ENCODE measurements around the gene BAIAP2L2.
A peak's percentile ranks its signal among the peaks of the same experiment; 100 is the strongest.
"Not testable (repeated sequence)": the region's sequence is repeated elsewhere in the genome, so short reads cannot be mapped to it uniquely, and the experiment has no call there.

Gene BAIAP2L2

DNA sequence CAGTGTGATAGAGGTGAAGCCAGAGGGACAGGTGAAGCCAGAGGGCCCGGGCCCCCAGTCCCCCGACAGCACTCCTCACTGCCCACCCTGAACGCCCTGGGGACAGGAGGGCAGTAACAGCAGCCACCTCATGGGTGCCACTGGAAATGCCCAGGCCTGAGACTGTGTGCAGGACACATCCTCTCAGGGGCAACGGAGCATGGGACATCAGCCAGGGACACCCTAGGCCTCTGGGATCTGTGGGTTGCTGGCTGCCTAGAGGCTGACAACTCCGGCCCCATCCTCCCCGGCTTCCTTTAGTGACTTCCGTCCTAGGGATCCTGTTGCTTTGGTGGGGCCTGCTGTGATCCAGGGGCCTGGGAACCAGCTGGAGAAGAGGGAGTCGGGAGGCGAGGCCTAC is 17.4 kb upstream of the BAIAP2L2 start:
- DNase-seq: no peak

DNA sequence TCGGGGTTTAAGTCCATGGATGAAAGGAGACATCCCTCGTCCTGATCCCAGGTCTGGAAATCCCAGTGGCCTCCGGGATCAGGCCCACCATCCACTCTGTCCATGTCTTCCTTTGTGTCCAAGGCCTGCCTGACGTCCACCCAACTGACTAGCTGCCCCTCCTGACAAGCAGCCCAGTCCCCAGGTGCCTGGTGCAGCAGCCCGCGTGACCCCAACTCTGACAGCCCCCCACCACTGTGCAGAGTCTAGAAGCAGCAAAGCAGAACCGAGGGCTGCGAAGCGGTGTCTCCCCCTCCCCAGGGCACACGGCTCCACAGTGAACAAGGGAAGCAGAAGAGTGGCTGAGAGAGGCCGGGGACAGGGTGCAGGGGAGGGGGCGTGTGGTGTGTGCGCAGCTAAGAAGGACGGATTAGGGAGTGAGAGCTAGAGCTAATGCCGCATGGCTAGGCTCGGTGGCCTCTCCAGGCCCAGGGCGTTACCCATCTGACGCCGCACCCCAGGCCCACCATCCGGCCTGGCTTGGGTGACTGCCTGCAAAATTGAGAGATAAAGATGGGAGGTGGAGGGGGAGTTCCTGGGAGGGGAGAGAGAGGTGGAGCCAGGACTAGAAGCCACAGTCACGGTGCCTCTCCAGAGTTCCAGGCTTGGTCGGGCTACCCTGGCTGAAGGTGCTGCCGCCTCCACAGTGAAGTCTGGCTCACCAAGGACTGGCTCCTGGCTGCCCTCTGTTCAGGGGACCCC is 16.6 kb upstream of the BAIAP2L2 start:
- DNase-seq: no peak

DNA sequence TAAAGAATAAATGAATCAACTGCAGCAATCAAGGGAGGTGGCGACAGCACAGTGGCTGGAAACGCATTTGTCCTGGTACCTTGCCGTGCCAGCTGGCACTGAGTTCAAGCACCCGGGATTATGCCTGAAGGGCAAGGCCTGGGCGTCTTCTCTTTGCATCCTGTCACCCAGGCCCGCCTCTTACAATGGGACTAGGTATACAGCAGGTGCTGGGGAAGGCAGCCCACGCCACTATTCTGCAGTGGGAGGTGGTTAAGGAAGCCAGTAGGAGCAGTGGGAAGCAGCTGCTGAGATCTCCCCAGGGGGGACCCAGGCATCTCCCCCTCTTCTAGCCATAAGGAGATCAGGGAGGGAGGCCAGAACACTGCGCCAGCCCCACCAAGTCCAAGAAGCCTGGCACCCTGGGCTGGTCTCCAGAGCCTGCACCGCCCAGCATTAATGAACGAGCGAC is 15.3 kb upstream of the BAIAP2L2 start:
- DNase-seq: no peak

DNA sequence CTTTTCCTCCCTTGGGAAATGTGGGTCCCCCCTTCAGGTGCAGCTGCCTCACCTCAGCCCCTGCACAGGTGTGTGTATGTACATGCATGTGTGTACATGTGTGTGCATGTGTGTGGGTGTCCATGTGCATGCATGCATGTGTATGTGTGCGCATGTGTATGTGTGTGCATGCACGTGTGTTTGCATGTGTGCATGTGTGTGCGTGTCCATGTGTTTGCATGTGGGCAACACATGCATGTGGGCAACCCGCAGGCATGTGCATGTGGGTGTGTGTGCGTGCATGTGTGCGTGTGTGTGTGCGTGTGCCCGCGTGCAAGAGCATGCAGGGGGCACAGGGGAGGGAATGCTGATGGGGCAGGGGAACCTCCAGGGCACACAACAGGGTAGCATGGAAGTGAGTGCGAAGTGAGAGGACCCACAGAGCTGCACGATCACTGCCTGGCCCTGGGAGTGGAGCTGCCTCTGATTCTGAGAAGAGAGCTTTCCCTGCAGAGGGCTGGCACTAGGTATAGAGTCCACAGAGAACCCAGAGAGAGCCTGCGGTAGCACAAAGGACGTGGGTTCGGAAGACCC is 14.6 kb upstream of the BAIAP2L2 start:
- no peak for DNase-seq

DNA sequence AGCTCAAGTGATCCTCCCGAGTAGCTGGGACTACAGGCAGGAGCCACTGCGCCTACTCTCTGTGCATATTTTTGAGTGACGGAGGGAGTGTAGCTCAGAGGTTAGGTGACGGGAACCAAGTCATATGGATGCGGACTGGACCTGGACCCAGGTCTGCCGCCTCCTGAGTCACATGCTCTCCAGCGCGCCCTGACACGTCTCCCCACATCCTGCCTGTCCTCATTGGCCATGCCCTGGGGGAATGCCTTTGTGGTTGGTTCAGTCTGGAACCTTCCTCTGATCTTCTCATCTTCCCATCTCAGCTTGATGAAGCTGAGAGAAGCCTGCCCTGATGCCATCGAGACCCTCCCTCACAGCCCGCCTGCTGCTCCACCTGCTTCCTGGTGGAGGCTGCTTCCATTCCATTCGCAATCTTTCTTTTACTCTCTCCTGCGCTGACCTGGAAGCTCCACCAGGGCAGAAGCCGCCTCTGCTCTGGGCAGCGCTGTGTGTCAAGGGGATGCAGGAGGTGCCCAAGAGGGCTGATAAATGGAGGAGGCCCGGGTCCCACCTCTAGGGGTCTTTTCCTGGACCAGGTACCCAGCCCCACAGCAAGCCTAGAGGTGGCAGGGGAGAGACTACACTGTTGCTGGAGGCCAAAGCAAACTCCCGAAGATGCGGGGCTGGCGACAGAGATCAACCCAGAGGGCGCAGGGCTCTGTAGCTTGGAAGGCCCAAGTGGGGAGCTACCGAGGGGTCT is 13.9 kb upstream of the BAIAP2L2 start:
- DNase-seq: no peak

DNA sequence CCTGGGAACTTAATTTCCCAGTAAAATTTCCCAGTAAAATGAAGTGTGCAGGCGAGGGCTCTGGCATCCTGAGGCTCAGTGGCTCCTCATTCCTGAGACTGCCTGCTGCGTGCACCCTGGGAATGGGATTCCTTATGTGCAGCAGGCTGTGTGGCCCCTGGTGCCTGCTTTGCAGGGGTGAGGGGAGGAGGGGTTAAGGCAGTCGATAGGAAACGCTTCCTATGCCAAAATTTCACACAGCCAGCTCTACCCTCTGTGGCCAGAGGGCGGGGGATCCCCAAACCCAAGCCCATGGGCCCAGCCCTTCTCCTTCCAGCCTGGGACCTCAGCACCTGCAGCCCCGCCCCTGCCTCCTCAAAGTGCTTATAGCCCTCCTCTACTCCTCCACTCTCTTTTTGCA is 12.1 kb upstream of the BAIAP2L2 start:
- DNase-seq: no peak

DNA sequence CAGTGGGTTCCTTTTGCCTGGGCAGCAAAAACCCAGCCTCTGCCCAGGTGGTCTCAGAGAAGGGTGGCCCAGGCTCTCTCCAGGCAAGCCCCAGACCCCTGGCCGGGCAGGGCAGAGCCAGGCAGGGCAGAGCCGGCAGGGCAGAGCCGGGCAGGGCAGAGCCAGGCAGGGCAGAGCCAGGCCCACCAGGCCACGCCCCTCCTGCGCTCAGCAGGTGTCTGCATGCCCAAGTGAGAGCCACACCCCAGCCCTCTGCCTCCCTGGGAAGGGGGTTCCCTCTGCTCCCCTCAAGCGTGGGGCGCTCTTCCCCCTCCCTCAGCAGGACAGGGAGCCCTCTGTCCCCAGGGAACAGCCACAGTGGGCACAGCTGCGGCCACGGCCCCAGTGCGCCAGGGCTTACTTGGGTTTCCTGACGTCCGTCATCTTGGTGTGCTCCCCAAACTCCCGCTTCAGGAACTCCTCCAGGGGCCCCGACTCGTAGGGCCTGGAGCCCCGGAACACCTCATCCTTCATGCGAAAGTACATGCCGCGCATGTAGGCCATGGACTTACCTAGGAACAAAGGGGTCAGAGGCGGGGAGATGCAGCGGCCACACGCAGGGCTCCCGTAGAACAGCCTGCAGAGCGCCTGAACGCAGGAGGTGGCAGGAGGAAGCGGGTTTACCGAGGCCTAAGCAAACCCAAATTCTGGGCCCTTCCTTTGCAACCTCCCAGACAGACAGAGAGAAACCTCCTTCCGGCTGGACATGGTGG is 10.1 kb upstream of the BAIAP2L2 start:
- DNase-seq: no peak

DNA sequence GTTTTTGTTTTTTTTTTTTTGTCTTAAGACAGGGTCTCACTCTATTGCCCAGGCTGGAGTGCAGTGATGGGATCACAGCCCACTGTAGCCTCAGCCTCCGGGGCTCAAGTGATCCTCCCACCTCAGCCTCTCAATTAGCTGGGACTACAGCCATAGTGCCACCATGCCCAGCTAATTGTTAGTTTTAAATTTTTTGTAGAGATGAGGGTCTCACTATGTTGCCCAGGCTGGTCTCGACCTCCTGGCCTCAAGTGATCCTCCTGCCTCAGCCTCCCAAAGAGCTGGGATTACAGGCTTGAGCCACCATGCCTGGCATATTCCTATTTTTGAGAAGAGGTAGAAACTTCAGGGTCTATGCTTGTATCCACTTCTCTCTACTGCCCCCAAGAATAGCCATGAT is 8.3 kb upstream of the BAIAP2L2 start:
- DNase-seq: not testable (repeated sequence)

DNA sequence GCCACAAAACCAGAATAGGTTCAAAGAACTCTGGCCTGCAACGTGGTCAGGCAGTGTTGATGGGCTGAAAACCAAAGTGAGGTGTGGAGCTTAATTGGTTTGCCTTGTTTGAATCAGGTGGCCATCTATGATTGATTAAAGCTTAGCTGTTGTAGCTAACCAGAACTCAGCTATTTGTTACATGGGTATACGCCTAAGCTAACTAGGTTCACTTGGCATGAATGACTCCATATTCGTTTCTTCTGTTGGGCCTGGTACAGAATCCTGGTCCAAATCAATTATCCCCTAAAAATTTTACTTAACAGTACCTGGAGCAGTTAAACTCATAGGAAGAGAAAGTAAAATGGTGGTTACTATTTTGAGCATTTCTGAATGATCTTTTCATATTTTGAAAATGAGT is 7.7 kb upstream of the BAIAP2L2 start:
- no peak for DNase-seq

DNA sequence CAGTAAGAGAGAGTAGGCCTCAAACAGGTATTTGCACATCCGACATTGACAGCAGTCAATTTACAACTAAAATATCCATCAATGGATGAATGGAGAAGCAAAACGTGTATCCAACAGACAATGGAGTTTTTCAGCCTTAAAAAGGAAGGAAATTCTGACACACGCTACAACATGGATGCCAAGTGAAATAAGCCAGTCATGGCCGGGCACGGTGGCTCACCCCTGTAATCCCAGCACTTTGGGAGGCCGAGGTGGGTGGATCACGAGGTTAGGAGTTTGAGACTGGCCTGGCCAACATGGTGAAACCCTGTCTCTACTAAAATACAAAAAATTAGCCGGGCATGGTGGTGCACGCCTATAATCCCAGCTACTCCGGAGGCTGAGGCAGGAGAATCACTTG is 7.1 kb upstream of the BAIAP2L2 start:
- not testable (repeated sequence) for DNase-seq

DNA sequence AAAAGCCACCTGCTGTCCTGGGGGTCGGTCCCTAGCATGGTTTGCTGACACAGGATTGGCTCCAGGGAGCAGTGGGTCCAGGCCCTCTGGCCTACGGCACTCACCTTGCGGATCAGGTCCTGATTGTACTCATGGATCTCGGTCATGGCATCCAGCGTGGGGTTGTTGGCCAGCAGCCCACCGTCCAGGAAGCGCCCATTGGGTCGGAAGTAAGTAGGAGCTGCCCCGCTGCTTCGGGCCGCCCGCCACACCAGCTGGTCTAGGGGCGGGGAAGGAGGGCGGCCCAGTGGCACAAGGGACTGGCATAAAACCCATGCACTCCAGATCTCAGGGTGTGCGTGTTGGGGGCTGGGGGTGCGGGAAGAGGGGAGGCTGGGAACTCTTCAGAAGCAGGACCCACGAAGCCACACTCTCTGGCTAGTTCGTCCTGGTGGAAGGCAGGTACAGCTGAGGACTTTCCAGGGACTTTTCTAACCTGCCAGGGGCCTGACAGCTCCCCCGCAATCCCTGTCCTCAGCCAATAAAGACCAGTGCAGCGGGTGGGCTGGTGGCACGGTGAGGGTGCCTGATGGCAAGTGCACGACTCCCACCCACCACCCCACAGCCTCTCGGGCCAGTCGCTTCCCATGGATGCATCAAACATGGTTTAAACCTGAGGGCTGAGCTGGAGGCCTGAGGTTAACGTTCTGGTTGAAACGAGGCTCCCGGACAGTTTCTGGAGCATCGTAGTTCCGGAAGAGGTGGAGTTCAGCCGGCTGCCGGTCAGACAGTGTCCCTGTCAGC is 5.1 kb upstream of the BAIAP2L2 start:
- DNase-seq: no peak

DNA sequence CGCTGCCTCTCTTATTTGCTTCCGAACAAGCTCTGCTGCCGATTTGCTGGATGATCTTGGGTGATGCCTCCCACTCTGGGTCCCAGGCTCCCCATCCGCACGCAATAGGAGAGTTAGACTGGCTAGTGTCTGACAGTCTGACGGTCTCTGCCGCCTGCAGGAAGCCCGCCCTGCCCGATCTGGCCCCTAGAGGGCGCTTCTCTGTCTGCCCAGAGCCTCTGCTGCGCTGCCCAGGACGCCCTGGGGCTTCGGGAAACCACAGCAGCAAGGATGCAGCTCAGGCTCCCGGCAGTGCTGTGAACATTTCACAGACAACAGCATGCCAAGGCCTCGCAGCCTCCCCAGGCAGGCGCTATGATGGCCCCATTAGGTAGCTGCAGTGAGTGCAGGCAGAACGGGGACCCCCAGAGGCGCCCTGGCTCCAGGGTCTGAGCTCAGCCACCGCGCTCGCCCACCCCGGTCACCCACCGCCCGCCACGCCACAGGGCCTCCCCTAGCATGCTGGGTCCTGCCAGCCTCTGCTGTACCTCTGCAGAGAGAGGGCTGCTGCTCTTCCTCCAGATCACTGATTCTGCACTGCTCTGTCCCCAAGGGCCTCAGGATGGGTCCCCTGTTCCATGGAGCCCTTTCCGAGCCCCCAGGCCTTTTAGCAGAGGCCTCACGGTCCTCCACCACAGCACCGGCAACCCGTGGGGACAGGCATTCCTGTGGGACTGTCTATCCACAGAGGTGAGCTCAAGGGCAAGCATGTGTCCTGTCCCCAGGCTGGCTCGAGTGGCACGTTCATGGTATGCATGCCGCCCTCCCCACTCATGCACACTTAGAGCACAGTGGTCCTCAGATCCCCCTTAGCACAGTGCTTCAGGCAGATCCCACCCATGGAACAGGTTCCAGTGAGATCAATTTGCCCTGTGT is 4.3 kb upstream of the BAIAP2L2 start:
- DNase-seq: peak; percentile 73

DNA sequence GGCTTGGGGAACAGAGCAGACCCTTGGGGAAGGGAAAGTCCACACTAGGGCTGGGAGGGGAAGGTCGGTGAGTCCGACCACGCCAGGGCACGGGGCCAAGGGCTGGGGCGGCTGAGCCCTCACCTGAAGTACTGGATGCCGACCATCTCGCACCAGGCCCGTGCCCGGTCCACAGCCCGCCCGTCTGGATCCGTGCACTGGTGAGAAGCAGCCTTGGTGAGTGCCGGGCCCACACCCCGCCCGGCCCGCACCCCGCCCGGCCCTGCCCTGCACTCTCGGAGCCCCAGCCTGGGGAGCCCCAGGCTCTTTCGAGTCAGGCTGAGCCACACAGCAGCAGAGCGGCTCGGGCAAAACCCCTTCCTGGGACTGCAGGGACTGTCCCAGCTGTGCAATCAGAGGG is 1.9 kb upstream of the BAIAP2L2 start:
- DNase-seq: no peak

DNA sequence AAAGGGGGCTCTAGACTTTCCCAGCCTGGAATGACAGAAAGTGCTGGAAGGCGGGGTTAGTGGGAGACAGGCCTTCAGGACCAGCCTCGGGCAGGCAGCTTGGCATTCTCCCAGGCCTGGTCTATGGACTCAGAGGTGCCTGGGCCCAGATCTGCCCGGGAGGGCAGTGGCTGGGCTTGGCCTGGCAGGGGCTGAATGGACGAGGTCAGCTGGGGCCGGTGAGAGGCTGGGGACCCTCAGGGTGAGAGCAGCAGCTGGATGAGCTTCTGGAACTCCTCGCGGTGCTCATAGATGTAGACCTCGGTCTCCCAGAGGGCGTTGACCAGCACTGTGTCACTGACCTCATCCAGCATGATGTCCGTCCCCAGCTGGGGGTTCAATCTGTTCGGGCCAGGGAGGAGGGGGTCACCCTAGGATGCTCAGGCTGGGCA is 1.5 kb upstream of the BAIAP2L2 start:
- no peak for DNase-seq

DNA sequence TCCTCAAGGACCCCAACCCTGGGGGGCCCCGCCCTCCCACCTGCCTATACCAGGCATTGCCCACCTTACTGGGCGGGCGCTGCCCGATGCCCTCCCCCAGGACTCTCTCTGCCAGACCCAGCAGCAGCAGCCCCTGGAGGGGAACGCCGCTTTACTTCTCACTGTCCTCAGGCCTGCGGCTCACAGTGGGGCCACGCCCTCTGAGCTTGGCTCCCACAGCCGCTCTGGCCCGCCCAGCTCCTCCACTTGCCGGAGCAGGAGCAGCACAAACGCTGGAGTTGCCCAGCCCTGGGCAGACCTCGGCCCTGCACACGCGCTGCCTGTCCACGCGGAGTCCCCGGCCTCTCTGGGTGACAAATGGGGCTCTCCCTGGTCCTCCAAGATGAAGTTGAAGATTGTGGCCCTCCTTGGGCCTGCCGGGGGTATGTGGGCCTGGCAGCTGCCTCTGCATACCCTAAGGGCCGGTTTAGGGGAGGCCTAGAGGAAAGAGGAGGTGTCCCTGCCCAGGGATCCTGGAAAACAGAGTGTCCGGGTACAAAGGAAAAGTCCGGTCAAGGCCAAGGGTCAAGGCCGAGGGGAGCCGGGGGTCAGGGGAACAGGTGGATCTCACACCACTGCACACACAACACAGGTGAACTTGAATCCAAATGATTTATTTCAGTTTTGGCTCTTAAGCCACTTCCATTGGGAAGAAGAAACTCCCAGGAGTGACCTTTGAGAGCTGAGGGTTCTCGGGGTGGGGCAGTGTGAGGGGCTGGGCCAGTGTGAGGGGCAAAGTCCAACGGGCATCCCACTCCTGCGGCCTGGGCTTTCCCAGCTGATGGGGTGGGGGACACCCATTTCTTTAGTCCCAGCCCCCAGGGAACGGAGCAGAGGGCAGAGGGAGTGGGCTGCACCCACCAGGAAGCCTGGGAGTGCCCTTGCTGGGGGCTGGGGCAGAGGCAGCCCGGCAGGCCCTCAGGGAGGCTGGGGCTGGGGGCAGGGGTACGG is 674 bp upstream of the BAIAP2L2 start:
- DNase-seq: no peak

DNA sequence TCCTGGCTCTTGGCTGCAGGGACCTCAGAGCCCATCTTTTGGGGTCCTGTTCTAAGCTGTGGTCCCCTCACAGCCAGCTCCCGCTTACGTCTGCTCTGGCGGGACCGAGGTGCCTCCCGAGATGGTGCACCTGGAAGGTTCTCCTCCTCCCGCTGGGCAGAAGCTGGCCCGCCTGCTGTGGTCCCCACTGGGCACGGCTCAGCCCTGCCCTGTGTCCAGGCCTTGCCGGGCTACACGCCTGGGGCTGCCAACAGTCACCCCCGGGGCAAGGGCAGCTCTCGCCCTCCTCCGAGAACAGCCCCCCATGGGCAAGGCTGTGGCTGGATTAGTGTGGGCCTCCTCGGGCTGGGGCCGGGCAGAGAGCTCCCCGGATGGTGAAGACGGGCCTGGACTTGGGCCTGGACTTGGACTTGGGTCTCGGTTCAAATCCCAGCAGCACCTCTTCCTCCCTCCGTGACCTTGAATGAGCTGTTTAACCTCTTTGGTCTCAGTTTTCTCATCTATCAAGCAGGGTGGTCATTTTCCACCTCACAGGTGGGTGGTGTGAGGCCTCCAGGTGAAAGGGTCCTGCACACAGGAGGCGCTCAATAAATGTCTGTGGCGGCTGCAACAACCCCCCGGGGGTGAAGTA is 998 bp downstream of the BAIAP2L2 start:
- no peak for DNase-seq

DNA sequence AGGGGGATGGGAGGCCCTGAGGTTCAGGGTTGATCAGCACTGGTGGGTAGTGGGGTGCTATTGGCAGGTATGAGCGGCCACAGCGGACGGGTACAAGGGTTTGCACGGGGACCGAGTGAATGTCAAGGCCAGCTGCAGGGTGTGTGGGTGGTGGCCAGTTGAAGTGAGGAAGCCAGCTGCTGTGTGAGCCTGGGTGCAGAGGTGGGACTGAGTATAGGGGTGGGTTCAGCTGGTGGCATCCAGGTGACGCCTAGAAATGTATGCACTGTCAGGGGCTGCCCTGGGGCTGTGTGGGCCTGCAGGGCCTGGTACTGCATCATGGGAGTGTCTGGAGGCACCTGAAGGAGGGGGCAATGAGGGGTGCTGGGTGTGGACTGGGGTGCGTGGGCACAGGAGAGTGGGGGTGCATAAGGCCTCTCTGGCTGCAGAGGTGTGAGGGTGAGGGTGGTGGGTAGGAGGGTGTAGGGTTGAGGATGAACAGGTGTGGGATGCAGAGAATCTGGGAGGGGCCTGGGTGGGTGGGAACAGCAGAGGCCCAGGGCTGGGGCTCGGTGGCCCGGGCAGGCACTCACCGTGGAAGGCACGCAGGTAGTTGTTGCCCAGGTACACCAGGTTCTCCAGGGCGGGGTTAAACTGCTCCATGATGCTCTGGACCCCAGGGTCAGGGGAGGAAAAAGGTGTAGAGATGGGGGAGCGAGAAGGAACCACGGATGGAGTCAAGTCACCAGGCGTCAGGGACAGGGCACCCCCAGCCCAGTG is 1.7 kb downstream of the BAIAP2L2 start:
- no peak for DNase-seq

DNA sequence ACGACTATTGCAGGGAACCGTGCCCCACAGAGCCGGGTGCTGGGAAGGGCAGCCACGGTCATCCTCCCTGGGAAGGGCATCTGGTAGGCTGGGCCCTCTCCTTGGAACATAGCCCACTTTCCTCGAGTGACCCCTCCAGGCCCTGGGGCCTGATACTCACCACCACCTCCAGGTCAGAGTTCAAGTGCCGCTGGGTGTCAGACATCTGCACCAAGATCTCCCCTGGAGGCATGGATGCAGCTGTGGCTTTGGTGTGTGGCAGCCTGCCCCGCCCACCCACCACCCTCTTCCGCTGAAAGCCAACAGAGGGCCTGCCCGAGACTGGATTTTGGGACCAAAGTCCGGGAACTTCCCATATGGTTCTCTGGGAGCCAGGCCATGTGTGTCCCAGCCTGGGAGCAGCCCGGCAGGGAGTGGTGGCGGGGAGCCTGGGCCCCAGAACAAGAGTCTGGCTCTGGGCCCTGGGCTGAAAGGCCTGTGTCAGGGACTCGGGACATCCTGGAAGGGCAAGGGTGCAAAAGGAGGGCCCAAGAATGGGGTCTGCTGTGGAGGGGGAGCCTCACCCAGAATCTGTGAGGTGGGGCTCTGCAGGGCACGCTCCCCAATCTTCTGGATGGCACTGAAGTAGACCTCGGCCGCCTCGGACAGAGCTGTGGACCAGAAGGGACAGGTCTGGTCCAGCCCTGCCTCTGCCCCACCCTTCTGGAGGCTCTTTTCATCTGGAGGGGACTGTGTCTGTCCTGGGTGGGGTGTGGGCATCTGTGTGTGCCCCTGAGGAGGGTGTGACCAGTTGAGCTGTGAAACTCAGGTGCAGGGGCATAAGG is 2.6 kb downstream of the BAIAP2L2 start:
- DNase-seq: no peak

All from fibroblast of skin of right quadriceps (primary cell).